Activated naive CD8-positive, alpha-beta T cell (primary cell): ENCODE measurements around the gene STATH.
"Not testable (repeated sequence)": the region's sequence is repeated elsewhere in the genome, so short reads cannot be mapped to it uniquely, and the experiment has no call there.

Experiments used
- H3K27ac Mint-ChIP-seq: one replicate; pipeline ENCODE4 v1.8.0; 2021; ENCODE audit warnings: mixed read lengths
- H3K27me3 Mint-ChIP-seq: one replicate; pipeline ENCODE4 v1.8.0; 2021; ENCODE audit warnings: mixed read lengths
- H3K36me3 Mint-ChIP-seq: one replicate; pipeline ENCODE4 v1.8.0; 2021; ENCODE audit warnings: mixed read lengths
- H3K4me1 Mint-ChIP-seq: one replicate; pipeline ENCODE4 v1.8.0; 2021; ENCODE audit warnings: low read depth, mixed read lengths
- H3K4me3 Mint-ChIP-seq: one replicate; pipeline ENCODE4 v1.8.0; 2021; ENCODE audit warnings: mild to moderate bottlenecking, mixed read lengths
- H3K9me3 Mint-ChIP-seq: one replicate; pipeline ENCODE4 v1.8.0; 2021; ENCODE audit warnings: low read depth, mixed read lengths

Gene STATH

DNA sequence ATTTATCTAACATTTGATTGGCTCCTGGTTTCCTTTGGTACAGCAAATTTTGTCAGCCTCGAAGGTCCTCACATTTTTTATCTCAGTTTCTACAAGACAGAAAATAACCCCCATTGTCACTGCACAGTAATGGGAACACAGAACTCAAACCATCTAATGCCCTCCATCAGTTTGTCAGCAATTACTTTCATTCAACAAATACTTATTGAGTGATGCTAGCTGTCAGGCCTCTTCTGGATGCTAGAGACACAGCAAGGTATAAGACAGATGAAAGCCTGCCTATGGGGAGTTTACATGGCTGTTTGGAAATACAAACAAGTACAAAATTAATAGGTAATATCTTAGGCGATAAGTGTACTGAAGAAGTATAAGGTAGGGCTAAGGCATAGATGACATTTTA, 27.5 kb downstream of the STATH start:
- H3K4me3 Mint-ChIP-seq, result no peak overlapping the region
- no peaks in the 10 kb centered on the region for H3K4me1 Mint-ChIP-seq
- H3K27me3 Mint-ChIP-seq, result peaks cover 2% of the 10 kb centered on the region
- no peaks in the 10 kb centered on the region for H3K36me3 Mint-ChIP-seq
- no peaks in the 10 kb centered on the region for H3K9me3 Mint-ChIP-seq
- H3K27ac Mint-ChIP-seq, result no peak overlapping the region

DNA sequence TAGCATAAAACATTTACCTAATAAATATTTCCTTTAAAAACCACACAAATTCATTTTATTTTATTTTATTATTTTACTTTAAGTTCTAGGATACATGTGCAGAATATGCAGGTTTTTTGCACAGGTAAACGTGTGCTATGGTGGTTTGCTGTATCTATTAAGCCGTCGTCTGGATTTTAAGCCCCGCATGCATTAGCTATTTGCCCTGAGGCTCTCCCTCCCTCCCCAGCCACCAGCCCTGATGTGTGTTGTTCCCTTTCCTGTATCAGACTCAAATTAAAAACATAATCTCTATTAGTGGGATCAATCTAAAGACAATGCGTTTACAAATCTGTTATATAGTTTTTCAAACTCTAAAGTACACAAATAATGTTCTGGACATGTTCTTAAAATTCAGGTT, 31.2 kb downstream of the STATH start:
- Mint-ChIP-seq H3K27me3 (no peaks in the 10 kb centered on the region), H3K4me1 (no peaks in the 10 kb centered on the region), H3K4me3 (no peak overlapping the region), H3K27ac (no peak overlapping the region), H3K36me3 (no peaks in the 10 kb centered on the region), H3K9me3 (no peaks in the 10 kb centered on the region)

- H3K9me3 Mint-ChIP-seq, H3K4me1 Mint-ChIP-seq, H3K36me3 Mint-ChIP-seq, H3K27me3 Mint-ChIP-seq, H3K27ac Mint-ChIP-seq, H3K4me3 Mint-ChIP-seq: not testable (repeated sequence)
Observed at GRCh38 chr4:70028159-70028558, 32.4 kb downstream of the STATH start, which contains the start of gene HTN3. Gene HTN3 (plus strand): TSS chr4:70028459. CDS start chr4:70030741, 2,282 bp downstream.

DNA sequence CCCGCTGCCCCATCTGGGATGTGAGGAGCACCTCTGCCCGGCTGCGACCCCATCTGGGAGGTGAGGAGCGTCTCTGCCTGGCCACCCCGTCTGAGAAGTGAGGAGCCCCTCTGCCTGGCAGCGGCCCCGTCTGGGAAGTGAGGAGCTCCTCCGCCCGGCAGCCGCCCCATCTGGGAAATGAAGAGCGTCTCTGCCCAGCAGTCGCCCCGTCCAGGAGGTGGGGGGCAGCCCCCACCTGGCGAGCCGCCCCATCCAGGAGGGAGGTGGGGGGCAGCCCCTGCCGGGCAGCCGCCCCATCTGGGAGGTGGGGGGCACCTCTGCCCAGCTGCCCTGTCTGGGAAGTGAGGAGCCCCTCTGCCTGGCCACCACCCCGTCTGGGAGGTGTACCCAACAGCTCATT, 41.8 kb downstream of the STATH start:
- peaks cover 11% of the 10 kb centered on the region for H3K9me3 Mint-ChIP-seq
- H3K36me3 Mint-ChIP-seq, H3K27ac Mint-ChIP-seq, H3K4me1 Mint-ChIP-seq, H3K27me3 Mint-ChIP-seq, H3K4me3 Mint-ChIP-seq: not testable (repeated sequence)

- not testable (repeated sequence) for H3K9me3 Mint-ChIP-seq, H3K4me3 Mint-ChIP-seq, H3K27ac Mint-ChIP-seq, H3K36me3 Mint-ChIP-seq, H3K4me1 Mint-ChIP-seq, H3K27me3 Mint-ChIP-seq
Observed at GRCh38 chr4:70039928-70040327, 44.2 kb downstream of the STATH start.

DNA sequence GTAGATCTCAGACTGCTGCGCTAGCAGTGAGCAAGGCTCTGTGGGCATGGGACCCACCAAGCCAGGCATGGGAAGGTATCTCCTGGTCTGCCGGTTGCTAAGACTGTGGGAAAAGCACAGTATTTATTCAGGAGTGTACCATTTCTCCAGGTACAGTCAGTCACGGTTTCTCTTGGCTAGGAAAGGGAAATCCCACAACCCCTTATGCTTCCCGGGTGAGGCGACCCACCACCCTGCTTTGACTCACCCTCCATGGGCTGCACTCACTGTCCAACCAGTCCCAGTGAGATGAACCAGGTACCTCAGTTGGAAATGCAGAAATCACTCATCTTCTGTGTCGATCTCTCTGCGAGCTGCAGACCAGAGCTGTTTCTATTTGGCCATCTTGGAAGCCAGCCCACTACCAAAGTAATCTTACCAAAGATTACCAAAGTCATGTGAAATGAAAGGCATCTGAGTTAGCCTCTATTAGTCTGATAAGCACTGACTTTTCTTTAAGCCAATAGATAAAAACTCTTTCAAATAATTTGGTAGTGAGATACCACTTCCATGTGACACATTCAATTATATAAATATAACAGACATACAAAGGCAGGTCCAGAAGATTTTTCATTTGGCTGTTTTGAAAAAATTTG, 46.0 kb downstream of the STATH start:
- Mint-ChIP-seq H3K4me3 (no peak overlapping the region), H3K36me3 (no peaks in the 10 kb centered on the region), H3K27ac (no peak overlapping the region), H3K27me3 (no peaks in the 10 kb centered on the region), H3K9me3 (peaks cover 9% of the 10 kb centered on the region), H3K4me1 (no peaks in the 10 kb centered on the region)

GRCh38 chr4:70050138-70050537, 54.4 kb downstream of the STATH start, which contains the start of gene HTN1:
Gene HTN1 (plus strand): TSS chr4:70050438. CDS start chr4:70053077, 2,639 bp downstream.
- not testable (repeated sequence) for H3K27me3 Mint-ChIP-seq, H3K27ac Mint-ChIP-seq, H3K9me3 Mint-ChIP-seq, H3K4me3 Mint-ChIP-seq, H3K36me3 Mint-ChIP-seq, H3K4me1 Mint-ChIP-seq
